ENCODE data around the gene ADAMTS19.

ADAMTS19 gene

DNA sequence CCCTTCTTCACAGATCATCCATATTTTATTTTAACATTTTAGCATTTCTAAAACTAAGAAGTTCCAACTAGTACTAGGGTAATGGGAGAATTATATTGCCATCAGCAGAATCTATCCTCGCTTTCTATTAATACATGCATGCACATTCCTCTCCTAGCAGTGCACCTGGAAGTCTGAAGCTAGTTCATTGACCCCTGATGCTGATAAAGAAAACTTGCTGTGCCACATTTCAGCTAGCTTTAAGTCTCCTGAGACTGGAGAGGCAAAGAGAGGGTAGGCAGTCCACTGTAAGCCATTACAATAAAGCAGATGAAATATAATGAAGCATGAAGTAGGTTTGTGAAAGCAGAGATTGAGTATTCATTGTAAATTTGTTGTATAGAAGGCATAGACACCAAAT is 303.6 kb downstream of the ADAMTS19 start:
- DNase-seq (ENCODE audit: low spot score) (no peak), FAIRE-seq (no peak)

DNA sequence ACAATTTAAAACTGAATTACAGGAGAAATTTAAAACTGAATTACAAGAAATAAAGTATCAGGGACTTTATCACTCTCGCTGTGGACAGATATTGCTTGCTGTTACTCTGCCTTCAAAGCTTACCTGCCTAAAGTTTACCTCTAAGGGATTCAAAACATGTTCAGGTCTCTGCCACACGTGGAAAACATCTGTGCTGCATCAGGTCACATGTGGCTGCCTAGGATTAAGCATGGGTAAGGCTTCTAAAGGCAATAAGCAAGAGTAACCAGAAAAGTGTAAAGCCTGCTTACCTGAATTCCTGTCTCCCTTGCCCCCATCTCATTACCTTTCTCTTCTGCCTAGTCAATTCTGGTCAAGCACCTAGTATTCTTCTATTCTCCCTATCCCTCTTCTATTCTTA is 306.7 kb downstream of the ADAMTS19 start:
- FAIRE-seq (no peak), DNase-seq (ENCODE audit: low spot score) (no peak)

DNA sequence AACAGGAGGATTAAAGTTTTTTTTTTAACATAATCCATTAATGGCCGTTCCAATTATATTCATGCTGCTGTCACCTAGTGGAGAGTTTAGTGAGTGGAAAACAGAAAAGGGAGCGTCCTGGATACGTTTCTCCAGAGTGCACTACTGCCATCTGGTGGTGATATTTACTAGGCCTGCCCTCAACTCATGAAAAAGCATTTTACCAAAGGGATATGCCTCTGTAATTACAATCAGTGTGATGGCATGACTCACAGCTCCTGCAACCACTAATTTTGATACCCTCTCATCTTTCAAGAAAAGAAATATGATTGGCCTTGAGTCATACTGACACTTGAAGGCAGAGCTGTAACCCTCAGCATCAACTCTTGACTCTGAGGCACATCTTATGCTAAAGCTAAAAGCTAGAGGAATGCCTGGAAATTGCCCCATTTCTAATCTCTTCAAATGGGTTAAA is 307.9 kb downstream of the ADAMTS19 start:
- FAIRE-seq (peak; percentile 82), DNase-seq (ENCODE audit: low spot score) (peak; percentile 74)

DNA sequence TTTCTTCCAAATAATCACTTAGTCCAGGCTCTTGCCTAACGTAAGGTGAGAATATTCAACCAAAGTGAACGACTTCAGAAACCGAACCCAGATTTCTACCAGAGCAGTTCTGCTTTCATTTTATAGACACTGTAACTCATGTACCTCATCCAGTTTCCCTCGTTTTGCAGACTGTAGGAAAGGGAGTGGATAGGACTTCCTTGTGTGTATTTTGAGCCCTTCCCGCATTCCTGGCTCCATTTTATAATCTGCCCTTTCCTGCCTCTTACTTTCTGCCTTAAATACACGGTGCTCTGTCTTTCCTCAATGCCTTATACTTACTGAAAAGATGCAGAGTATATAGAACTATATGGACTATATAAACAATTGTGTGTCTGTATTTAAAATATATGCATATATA is 308.6 kb downstream of the ADAMTS19 start:
- FAIRE-seq (no peak), DNase-seq (ENCODE audit: low spot score) (no peak)

DNA sequence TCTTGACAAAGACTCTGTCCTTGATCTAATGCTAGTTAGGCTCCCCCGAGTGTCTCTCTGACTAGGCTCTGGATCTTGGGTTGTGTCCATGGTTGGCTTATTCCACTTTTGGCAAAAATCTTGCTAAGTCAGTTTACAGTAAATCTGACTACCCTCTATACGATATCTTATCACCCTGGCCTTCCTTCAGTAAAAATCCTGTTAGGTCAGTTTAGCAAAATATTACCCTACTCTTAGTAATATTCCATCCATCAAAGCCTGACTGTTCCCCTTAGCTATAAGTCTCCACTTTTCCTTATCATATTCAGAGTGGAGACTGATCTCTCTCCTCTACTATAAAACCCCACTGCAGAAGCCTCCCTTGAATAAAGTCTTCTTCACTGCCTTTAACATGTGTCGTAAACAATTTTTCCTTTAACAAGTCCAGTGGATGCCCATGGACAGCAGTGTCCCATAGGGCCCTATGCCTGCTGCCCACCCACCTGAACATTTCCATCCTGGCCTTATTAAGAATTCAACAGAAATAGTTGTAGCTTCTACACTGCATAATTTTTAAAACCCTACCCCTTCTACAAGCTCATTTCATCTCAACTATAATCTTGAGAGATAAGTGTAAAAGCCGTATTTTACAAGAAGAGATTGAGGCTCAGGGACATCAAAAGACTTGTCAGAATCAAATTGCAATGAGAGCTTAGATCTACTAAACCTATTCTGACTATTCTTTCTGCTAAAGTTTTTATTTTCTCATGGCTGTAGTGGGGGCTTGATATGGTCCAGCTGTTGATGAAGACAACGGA is 310.1 kb downstream of the ADAMTS19 start:
- no peak for FAIRE-seq
- DNase-seq (ENCODE audit: low spot score), result no peak

DNA sequence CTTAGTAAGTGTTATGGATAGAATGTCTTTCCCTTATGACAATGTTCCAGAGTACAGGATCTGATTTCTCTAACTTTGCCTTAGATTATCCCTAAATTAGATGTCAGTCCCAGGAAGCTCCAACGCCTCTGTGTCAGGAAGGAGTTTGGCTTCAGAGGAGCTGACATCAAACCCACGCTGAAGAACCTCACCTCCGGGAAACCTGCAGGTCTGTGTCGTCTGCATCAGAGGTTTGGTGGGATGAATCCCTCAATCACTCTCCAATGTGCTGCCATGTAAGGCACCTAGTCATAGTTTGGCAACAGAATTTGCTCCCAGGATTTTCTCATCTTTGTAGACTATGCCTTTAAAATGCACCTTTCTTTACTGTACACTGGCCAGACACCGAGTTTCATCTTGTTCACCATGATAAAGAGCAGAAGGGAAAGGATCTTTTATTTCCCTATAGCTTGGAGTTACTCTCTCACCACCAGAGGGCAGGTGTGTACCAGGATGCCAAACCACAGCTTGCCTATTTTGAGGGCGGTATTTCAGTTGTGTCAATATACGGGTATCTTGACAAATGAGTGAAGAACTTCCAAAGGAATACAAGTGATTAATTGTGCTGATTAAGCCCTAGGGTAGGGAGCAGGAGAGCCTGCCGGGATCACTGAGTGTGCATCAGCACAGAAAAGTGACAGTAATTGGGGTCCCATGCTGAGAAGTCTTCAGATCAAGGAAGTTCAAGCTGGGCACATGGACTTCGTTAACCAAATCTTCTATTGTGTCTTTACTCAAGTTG is 311.1 kb downstream of the ADAMTS19 start:
- peak; percentile 16 for DNase-seq (ENCODE audit: low spot score)
- no peak for FAIRE-seq

DNA sequence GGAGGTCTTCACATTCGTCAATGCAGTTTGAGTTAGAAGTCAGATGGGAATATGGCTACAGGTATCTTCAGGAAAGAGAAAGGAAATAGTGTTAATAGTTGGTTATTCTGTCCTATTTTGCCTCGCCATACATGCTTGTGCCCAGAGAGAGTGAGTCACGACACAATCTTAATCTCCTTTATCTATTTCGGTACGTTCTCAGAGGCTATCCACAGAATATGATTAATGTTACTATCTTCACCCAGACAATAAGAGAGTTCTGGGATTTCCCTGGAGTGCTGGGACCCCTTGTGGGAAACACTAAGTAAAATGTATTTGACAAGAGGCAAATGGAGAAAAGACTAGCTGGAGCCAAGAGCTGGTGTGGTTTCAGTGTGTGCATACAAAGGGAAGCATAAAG is 313.3 kb downstream of the ADAMTS19 start:
- FAIRE-seq, result no peak
- no peak for DNase-seq (ENCODE audit: low spot score)

DNA sequence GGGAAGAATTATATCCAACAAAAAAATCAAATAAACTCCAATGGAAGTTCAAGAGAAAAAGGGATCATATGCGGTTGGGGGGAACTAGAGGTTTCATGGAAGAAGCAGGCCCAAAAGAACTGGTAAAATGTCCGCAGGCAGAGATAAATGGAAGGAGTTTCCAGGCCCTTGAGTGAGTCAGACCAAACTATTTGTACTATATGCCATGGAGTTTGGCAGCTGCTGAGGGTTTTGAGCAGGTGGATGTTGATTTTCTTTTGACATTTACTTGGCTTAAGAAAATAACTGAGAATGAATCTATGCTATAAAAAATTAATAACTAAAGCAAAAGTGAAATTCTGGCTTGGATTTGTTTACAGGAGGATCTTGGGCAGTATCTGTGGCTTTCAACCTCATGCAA is 321.5 kb downstream of the ADAMTS19 start:
- DNase-seq (ENCODE audit: low spot score), result no peak
- no peak for FAIRE-seq

All from RCC 7860 (cell line).